ENCODE measurements around the gene TNFRSF8. TPM values are rescaled to one million over a fixed set of nuclear protein-coding genes. Genes with fewer than 3 reads are reported as not detected.

TNFRSF8 gene
- total RNA-seq, 1 experiment from 2014 or later = 20.8 TPM

- peaks cover 3% of the 10 kb centered on the region; the same call in 1 of the 2 replicates for H3K9me3 Mint-ChIP-seq
- peaks cover 16% of the 10 kb centered on the region for H3K27me3 Mint-ChIP-seq (ENCODE audit: low read depth)
- H3K4me1 Mint-ChIP-seq = peaks cover 11% of the 10 kb centered on the region
- DNase-seq (ENCODE audit: low spot score) (no peak), ATAC-seq (no peak)
- TF ChIP-seq NFATC4 (CRISPR knock-in tag; IDR thresholded peaks at IDR 0.05) = no peak
- TF ChIP-seq, protein P1, sequence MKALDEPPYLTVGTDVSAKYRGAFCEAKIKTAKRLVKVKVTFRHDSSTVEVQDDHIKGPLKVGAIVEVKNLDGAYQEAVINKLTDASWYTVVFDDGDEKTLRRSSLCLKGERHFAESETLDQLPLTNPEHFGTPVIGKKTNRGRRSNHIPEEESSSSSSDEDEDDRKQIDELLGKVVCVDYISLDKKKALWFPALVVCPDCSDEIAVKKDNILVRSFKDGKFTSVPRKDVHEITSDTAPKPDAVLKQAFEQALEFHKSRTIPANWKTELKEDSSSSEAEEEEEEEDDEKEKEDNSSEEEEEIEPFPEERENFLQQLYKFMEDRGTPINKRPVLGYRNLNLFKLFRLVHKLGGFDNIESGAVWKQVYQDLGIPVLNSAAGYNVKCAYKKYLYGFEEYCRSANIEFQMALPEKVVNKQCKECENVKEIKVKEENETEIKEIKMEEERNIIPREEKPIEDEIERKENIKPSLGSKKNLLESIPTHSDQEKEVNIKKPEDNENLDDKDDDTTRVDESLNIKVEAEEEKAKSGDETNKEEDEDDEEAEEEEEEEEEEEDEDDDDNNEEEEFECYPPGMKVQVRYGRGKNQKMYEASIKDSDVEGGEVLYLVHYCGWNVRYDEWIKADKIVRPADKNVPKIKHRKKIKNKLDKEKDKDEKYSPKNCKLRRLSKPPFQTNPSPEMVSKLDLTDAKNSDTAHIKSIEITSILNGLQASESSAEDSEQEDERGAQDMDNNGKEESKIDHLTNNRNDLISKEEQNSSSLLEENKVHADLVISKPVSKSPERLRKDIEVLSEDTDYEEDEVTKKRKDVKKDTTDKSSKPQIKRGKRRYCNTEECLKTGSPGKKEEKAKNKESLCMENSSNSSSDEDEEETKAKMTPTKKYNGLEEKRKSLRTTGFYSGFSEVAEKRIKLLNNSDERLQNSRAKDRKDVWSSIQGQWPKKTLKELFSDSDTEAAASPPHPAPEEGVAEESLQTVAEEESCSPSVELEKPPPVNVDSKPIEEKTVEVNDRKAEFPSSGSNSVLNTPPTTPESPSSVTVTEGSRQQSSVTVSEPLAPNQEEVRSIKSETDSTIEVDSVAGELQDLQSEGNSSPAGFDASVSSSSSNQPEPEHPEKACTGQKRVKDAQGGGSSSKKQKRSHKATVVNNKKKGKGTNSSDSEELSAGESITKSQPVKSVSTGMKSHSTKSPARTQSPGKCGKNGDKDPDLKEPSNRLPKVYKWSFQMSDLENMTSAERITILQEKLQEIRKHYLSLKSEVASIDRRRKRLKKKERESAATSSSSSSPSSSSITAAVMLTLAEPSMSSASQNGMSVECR (CRISPR knock-in tag; IDR thresholded peaks at IDR 0.05; ENCODE audit: borderline replicate concordance) = no peak
- TF ChIP-seq PREB (CRISPR knock-in tag; IDR thresholded peaks at IDR 0.05; ENCODE audit: borderline replicate concordance) = no peak
- TF ChIP-seq, protein P2, sequence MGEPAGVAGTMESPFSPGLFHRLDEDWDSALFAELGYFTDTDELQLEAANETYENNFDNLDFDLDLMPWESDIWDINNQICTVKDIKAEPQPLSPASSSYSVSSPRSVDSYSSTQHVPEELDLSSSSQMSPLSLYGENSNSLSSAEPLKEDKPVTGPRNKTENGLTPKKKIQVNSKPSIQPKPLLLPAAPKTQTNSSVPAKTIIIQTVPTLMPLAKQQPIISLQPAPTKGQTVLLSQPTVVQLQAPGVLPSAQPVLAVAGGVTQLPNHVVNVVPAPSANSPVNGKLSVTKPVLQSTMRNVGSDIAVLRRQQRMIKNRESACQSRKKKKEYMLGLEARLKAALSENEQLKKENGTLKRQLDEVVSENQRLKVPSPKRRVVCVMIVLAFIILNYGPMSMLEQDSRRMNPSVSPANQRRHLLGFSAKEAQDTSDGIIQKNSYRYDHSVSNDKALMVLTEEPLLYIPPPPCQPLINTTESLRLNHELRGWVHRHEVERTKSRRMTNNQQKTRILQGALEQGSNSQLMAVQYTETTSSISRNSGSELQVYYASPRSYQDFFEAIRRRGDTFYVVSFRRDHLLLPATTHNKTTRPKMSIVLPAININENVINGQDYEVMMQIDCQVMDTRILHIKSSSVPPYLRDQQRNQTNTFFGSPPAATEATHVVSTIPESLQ (CRISPR knock-in tag; IDR thresholded peaks at IDR 0.05) = no peak
- H3K4me3 Mint-ChIP-seq = no peak overlapping the region
- H3K36me3 Mint-ChIP-seq = no peaks in the 10 kb centered on the region
- no peak overlapping the region for H3K27ac Mint-ChIP-seq
- ChIA-PET POLR2A (no interaction called here), CTCF (interaction anchor here (0.7 to 2.1 kb wide), 3 partner anchors 29 to 91 kb away, joined by 3 to 11 read pairs (median 4); no protein-coding TSS in a partner anchor)
Measured at GRCh38 chr1:12153181-12153785, 90.2 kb downstream of the TNFRSF8 start.

- Mint-ChIP-seq H3K27me3 (ENCODE audit: low read depth) (peaks cover 9% of the 10 kb centered on the region; the same call in 1 of the 2 replicates), H3K36me3 (no peaks in the 10 kb centered on the region), H3K4me1 (peaks cover 18% of the 10 kb centered on the region), H3K27ac (no peak overlapping the region), H3K4me3 (no peak overlapping the region), H3K9me3 (no peaks in the 10 kb centered on the region)
- no peak for TF ChIP-seq NR2C2 (CRISPR knock-in tag; IDR thresholded peaks at IDR 0.05)
- TF ChIP-seq OVOL2 (CRISPR knock-in tag; IDR thresholded peaks at IDR 0.05; ENCODE audit: borderline replicate concordance) = no peak
- no peak for TF ChIP-seq NR1H2 (CRISPR knock-in tag; IDR thresholded peaks at IDR 0.05)
- TF ChIP-seq ZNF671 (CRISPR knock-in tag; IDR thresholded peaks at IDR 0.05) = no peak
- TF ChIP-seq, protein P3, sequence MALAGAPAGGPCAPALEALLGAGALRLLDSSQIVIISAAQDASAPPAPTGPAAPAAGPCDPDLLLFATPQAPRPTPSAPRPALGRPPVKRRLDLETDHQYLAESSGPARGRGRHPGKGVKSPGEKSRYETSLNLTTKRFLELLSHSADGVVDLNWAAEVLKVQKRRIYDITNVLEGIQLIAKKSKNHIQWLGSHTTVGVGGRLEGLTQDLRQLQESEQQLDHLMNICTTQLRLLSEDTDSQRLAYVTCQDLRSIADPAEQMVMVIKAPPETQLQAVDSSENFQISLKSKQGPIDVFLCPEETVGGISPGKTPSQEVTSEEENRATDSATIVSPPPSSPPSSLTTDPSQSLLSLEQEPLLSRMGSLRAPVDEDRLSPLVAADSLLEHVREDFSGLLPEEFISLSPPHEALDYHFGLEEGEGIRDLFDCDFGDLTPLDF (CRISPR knock-in tag; IDR thresholded peaks at IDR 0.05) = no peak
- TF ChIP-seq, protein P1 (CRISPR knock-in tag; IDR thresholded peaks at IDR 0.05; ENCODE audit: borderline replicate concordance) = no peak
- TF ChIP-seq PREB (CRISPR knock-in tag; IDR thresholded peaks at IDR 0.05; ENCODE audit: borderline replicate concordance) = no peak
- no peak for TF ChIP-seq ZNF512 (CRISPR knock-in tag; IDR thresholded peaks at IDR 0.05; ENCODE audit: borderline replicate concordance)
- TF ChIP-seq, protein P4, sequence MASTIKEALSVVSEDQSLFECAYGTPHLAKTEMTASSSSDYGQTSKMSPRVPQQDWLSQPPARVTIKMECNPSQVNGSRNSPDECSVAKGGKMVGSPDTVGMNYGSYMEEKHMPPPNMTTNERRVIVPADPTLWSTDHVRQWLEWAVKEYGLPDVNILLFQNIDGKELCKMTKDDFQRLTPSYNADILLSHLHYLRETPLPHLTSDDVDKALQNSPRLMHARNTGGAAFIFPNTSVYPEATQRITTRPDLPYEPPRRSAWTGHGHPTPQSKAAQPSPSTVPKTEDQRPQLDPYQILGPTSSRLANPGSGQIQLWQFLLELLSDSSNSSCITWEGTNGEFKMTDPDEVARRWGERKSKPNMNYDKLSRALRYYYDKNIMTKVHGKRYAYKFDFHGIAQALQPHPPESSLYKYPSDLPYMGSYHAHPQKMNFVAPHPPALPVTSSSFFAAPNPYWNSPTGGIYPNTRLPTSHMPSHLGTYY (CRISPR knock-in tag; IDR thresholded peaks at IDR 0.05) = no peak
- no peak for ATAC-seq
- POLR2A ChIA-PET = interaction anchor here (0.6 kb wide), 1 partner anchor 15 kb away, joined by 3 read pairs; no protein-coding TSS in a partner anchor
- DNase-seq (ENCODE audit: low spot score) = no peak
- CTCF ChIA-PET = interaction anchor here (0.7 to 1.9 kb wide), 4 partner anchors 22 to 150 kb away, joined by 3 to 7 read pairs (median 4); no protein-coding TSS in a partner anchor
Measured at GRCh38 chr1:12155328-12155727, 92.2 kb downstream of the TNFRSF8 start.
